Mesothelial cell of epicardium (in vitro differentiated cells): ENCODE results near the gene PTCHD4. TPM values are rescaled to one million over a fixed set of nuclear protein-coding genes. Genes with fewer than 3 reads are reported as not detected.
"Not testable (repeated sequence)": the region's sequence is repeated elsewhere in the genome, so short reads cannot be mapped to it uniquely, and the experiment has no call there.

ENCODE experiments used
- DNase-seq, 2 experiments: peaks; one replicate each; pipeline ENCODE4 v3.0.0; 2021; ENCODE audit warnings: low spot score in 2 of 2; ENCODE audit not compliant: unreplicated experiment in 2 of 2
- H3K27ac Mint-ChIP-seq: 2 replicates; pipeline ENCODE4 v1.8.0; 2021; ENCODE audit warnings: mixed read lengths
- H3K27me3 Mint-ChIP-seq: 2 replicates; pipeline ENCODE4 v1.8.0; 2021; ENCODE audit warnings: low read depth, mixed read lengths
- H3K36me3 Mint-ChIP-seq: 2 replicates; pipeline ENCODE4 v1.8.0; 2021; ENCODE audit warnings: mixed read lengths
- H3K4me1 Mint-ChIP-seq: 2 replicates; pipeline ENCODE4 v1.8.0; 2021; ENCODE audit warnings: mixed read lengths
- H3K4me3 Mint-ChIP-seq: 2 replicates; pipeline ENCODE4 v1.8.0; 2021; ENCODE audit warnings: mild to moderate bottlenecking, moderate library complexity, mixed read lengths
- H3K9me3 Mint-ChIP-seq: 2 replicates; pipeline ENCODE4 v1.8.0; 2021; ENCODE audit warnings: mixed read lengths
- CTCF ChIP-seq: fragments of 200-600 bp; sonication (generic); IDR thresholded peaks from one replicate; pipeline ENCODE4 v1.5.0; 2021; ENCODE audit warnings: antibody characterized with exemption; ENCODE audit not compliant: unreplicated experiment
- total RNA-seq: library from RNA; stranded (reverse); gene quantifications from 3 replicates; pipeline ENCODE4 v1.2.1, GENCODE V29; 2021

Gene PTCHD4
- total RNA-seq, 1 donor from 2014 or later, result 8.5 TPM

GRCh38 chr6:48139818-48140614 lies 29.0 kb upstream of the PTCHD4 start:
- no peak for TF ChIP-seq CTCF
- Mint-ChIP-seq H3K4me3 (no peak overlapping the region), H3K27ac (peak overlapping the region; percentile 10), H3K36me3 (no peaks in the 10 kb centered on the region), H3K4me1 (peaks cover 47% of the 10 kb centered on the region), H3K27me3 (no peaks in the 10 kb centered on the region), H3K9me3 (peaks cover 2% of the 10 kb centered on the region)
- DNase-seq, result no peak

GRCh38 chr6:48136856-48137255 lies 25.9 kb upstream of the PTCHD4 start:
- no peaks in the 10 kb centered on the region for H3K36me3 Mint-ChIP-seq
- peak overlapping the region; percentile 87 for H3K27ac Mint-ChIP-seq
- peaks cover 2% of the 10 kb centered on the region for H3K9me3 Mint-ChIP-seq
- no peak overlapping the region for H3K4me3 Mint-ChIP-seq
- no peak for TF ChIP-seq CTCF
- peaks cover 43% of the 10 kb centered on the region for H3K4me1 Mint-ChIP-seq
- no peak for DNase-seq
- H3K27me3 Mint-ChIP-seq, result no peaks in the 10 kb centered on the region

GRCh38 chr6:48135323-48136084 lies 24.5 kb upstream of the PTCHD4 start:
- Mint-ChIP-seq H3K4me3 (no peak overlapping the region), H3K27me3 (no peaks in the 10 kb centered on the region), H3K9me3 (peaks cover 2% of the 10 kb centered on the region), H3K4me1 (peaks cover 42% of the 10 kb centered on the region), H3K27ac (peak overlapping the region; percentile 23), H3K36me3 (no peaks in the 10 kb centered on the region)
- DNase-seq, result no peak
- TF ChIP-seq CTCF, result no peak

GRCh38 chr6:48134246-48134645 lies 23.2 kb upstream of the PTCHD4 start:
- H3K4me3 Mint-ChIP-seq, result no peak overlapping the region
- no peaks in the 10 kb centered on the region for H3K36me3 Mint-ChIP-seq
- no peaks in the 10 kb centered on the region for H3K27me3 Mint-ChIP-seq
- no peak for TF ChIP-seq CTCF
- DNase-seq, result no peak
- no peak overlapping the region for H3K27ac Mint-ChIP-seq
- H3K4me1 Mint-ChIP-seq, result peaks cover 41% of the 10 kb centered on the region
- H3K9me3 Mint-ChIP-seq, result peaks cover 2% of the 10 kb centered on the region

- Mint-ChIP-seq H3K27ac (no peak overlapping the region), H3K9me3 (peaks cover 12% of the 10 kb centered on the region), H3K36me3 (no peaks in the 10 kb centered on the region), H3K27me3 (no peaks in the 10 kb centered on the region), H3K4me1 (peaks cover 3% of the 10 kb centered on the region), H3K4me3 (no peak overlapping the region)
- TF ChIP-seq CTCF, result no peak
- DNase-seq, result no peak
These were observed 12.6 kb upstream of the PTCHD4 start for GRCh38 chr6:48123601-48124000.

GRCh38 chr6:48121983-48122749 lies 11.2 kb upstream of the PTCHD4 start:
- not testable (repeated sequence) for H3K27ac Mint-ChIP-seq, H3K4me3 Mint-ChIP-seq, H3K27me3 Mint-ChIP-seq, H3K4me1 Mint-ChIP-seq, H3K36me3 Mint-ChIP-seq, DNase-seq
- peaks cover 12% of the 10 kb centered on the region for H3K9me3 Mint-ChIP-seq
